OCI-LY1 (cell line): Measurements from ENCODE around the gene MEGF6.

Experiments
- CTCF ChIP-seq: fragments of 200-600 bp; sonication (generic), shearing (Covaris generic); IDR thresholded peaks from 2 replicates; pipeline ENCODE4 v1.5.1; 2017; ENCODE audit warnings: mild to moderate bottlenecking, antibody characterized with exemption, low read length, moderate library complexity, mixed read lengths
- EZH2 ChIP-seq: fragments of 200-600 bp; sonication (generic), shearing (Covaris generic); IDR thresholded peaks from 2 replicates; pipeline ENCODE4 v1.8.0; 2017; ENCODE audit warnings: borderline replicate concordance, mixed run types, mild to moderate bottlenecking, antibody characterized with exemption, low read length, moderate library complexity, mixed read lengths

DNA sequence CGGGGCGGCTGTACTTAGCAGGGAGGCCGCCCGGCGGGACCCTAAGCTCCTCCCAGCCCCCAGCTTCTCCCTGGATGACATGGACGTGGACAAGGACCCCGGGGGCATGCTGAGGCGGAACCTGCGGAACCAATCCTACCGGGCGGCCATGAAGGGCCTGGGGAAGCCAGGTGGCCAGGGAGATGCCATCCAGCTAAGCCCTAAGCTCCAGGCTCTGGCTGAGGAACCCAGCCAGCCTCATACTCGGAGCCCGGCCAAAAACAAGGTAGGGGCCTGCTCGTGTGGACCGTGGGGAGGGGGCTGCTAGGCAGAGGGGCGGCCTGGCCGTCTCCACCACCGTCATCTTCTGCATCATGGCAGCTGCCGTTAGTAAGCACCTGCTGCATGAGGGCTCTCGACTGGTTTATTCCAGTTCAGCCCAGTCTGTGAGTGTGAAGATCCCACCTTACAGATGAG is 147.9 kb downstream of the MEGF6 start:
- TF ChIP-seq CTCF (no peak), EZH2 (no peak)
